MM.1S (cell line): ENCODE results near the gene HP.
"Not testable (repeated sequence)": the region's sequence is repeated elsewhere in the genome, so short reads cannot be mapped to it uniquely, and the experiment has no call there.

Source experiments
- DNase-seq: peaks from one replicate; pipeline ENCODE4 v3.0.0-alpha.2; 2015
- H2AFZ ChIP-seq: fragments of 300-600 bp; sonication (generic); 2 replicates; pipeline ENCODE4 v1.6.0; 2016; ENCODE audit warnings: antibody characterized with exemption, low read length
- H3F3A ChIP-seq: fragments of 300-600 bp; sonication (generic); 2 replicates; pipeline ENCODE4 v1.6.1; 2016; ENCODE audit warnings: mild to moderate bottlenecking, antibody characterized with exemption, low read length, moderate library complexity, mixed read lengths; ENCODE audit not compliant: insufficient read depth
- H3K27ac ChIP-seq: fragments of 300-600 bp; sonication (generic); 2 replicates; pipeline ENCODE4 v1.5.1; 2016; ENCODE audit warnings: mild to moderate bottlenecking, low read length
- H3K27me3 ChIP-seq: fragments of 300-600 bp; sonication (generic); replicated peaks from 2 replicates; pipeline ENCODE4 v1.6.0; 2016; ENCODE audit warnings: low read length; ENCODE audit not compliant: insufficient read depth
- H3K36me3 ChIP-seq: fragments of 300-600 bp; sonication (generic); replicated peaks from 2 replicates; pipeline ENCODE4 v1.6.1; 2016; ENCODE audit warnings: mild to moderate bottlenecking, low read length, mixed read lengths; ENCODE audit not compliant: insufficient read depth
- H3K4me1 ChIP-seq: fragments of 300-600 bp; sonication (generic); 2 replicates; pipeline ENCODE4 v1.6.1; 2016; ENCODE audit warnings: low read length, mixed read lengths
- H3K4me2 ChIP-seq: fragments of 300-600 bp; sonication (generic); 2 replicates; pipeline ENCODE4 v1.6.0; 2016; ENCODE audit warnings: low read depth, low read length
- H3K4me3 ChIP-seq: fragments of 300-600 bp; sonication (generic); 2 replicates; pipeline ENCODE4 v1.5.1; 2016; ENCODE audit warnings: low read length, mixed read lengths
- H3K79me2 ChIP-seq: fragments of 300-600 bp; sonication (generic); 2 replicates; pipeline ENCODE4 v1.6.1; 2016; ENCODE audit warnings: mixed run types, low read length, mixed read lengths
- H3K9ac ChIP-seq: fragments of 300-600 bp; sonication (generic); 2 replicates; pipeline ENCODE4 v1.6.1; 2016; ENCODE audit warnings: low read length, mixed read lengths
- H3K9me2 ChIP-seq: fragments of 300-600 bp; sonication (generic); replicated peaks from 2 replicates; pipeline ENCODE4 v1.6.1; 2016; ENCODE audit warnings: mild to moderate bottlenecking, low read length, mixed read lengths; ENCODE audit not compliant: insufficient read depth
- H3K9me3 ChIP-seq: fragments of 300-600 bp; sonication (generic); replicated peaks from 2 replicates; pipeline ENCODE4 v1.6.1; 2016; ENCODE audit warnings: mild to moderate bottlenecking, low read length, mixed read lengths; ENCODE audit not compliant: insufficient read depth
- H4K20me1 ChIP-seq: fragments of 300-600 bp; sonication (generic); 2 replicates; pipeline ENCODE4 v1.6.1; 2016; ENCODE audit warnings: mild to moderate bottlenecking, low read length, moderate library complexity, mixed read lengths; ENCODE audit not compliant: insufficient read depth
- EZH2 ChIP-seq: fragments of 300-600 bp; sonication (generic); optimal IDR thresholded peaks from 2 replicates; pipeline ENCODE3; 2017; ENCODE audit warnings: low read depth, mild to moderate bottlenecking, antibody characterized with exemption, low read length, mixed read lengths
- EZH2phosphoT487 ChIP-seq: fragments of 300-600 bp; sonication (generic); IDR thresholded peaks from 2 replicates; pipeline ENCODE4 v1.6.1; 2018; ENCODE audit warnings: antibody characterized with exemption, low read length
- TF ChIP-seq, protein P1 (sequence below): fragments of 300-600 bp; sonication (generic); IDR thresholded peaks from 2 replicates; pipeline ENCODE4 v1.5.1; 2016; ENCODE audit warnings: antibody characterized with exemption, low read length, mixed read lengths

HP gene

DNA sequence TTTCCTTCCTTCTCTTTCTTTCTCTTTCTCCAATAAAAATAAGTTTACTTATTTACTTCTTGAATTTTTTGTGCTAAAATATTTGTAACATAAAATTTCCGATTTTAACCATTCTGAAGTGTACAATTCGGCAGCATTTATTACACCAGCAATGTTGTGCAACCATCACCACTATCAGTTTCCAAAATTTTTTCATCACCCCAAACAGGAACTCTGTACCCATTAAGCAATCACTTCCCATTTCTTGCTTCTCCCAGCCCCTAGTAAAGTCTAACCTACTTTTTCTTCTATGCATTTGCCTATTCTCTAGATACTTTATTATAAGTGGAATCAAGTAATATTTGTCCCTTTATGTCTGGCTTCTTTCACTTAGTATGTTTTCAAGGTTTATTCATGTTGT is 2.5 kb upstream of the HP start:
- Histone ChIP-seq H3K9me2 (no peaks in the 10 kb centered on the region), H4K20me1 (no peaks in the 10 kb centered on the region), H3F3A (no peaks in the 10 kb centered on the region), H3K9ac (no peak overlapping the region), H3K36me3 (no peaks in the 10 kb centered on the region), H3K79me2 (no peaks in the 10 kb centered on the region), H2AFZ (no peak overlapping the region), H3K9me3 (no peaks in the 10 kb centered on the region), H3K27ac (no peak overlapping the region), H3K4me3 (no peak overlapping the region), H3K4me2 (no peak overlapping the region), H3K4me1 (no peaks in the 10 kb centered on the region), H3K27me3 (no peaks in the 10 kb centered on the region)
- DNase-seq, result no peak
- no peak for TF ChIP-seq EZH2phosphoT487
- TF ChIP-seq, protein P1, sequence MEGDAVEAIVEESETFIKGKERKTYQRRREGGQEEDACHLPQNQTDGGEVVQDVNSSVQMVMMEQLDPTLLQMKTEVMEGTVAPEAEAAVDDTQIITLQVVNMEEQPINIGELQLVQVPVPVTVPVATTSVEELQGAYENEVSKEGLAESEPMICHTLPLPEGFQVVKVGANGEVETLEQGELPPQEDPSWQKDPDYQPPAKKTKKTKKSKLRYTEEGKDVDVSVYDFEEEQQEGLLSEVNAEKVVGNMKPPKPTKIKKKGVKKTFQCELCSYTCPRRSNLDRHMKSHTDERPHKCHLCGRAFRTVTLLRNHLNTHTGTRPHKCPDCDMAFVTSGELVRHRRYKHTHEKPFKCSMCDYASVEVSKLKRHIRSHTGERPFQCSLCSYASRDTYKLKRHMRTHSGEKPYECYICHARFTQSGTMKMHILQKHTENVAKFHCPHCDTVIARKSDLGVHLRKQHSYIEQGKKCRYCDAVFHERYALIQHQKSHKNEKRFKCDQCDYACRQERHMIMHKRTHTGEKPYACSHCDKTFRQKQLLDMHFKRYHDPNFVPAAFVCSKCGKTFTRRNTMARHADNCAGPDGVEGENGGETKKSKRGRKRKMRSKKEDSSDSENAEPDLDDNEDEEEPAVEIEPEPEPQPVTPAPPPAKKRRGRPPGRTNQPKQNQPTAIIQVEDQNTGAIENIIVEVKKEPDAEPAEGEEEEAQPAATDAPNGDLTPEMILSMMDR, result no peak
- TF ChIP-seq EZH2, result no peak

DNA sequence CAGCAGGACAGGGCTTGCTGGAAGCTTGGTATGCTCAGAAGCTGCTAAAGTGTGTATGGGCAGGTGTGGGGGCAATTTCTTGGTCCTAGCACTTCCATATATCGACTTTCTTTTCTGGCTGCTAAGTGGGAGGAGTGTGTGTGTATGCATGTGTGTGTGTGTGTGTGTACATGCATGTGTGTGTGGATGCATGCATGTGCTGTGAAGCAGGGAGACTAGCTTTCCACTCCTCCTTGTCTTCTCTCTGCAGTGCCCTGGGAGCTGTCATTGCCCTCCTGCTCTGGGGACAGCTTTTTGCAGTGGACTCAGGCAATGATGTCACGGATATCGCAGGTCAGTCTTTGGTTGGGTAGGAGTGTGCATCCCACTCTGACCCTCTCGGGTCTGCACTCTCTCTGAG is 1.6 kb downstream of the HP start:
- Histone ChIP-seq H4K20me1 (no peaks in the 10 kb centered on the region), H3K27me3 (no peaks in the 10 kb centered on the region), H3K9ac (no peak overlapping the region), H3K4me3 (no peak overlapping the region), H2AFZ (no peak overlapping the region), H3K9me2 (no peaks in the 10 kb centered on the region), H3K4me2 (no peak overlapping the region), H3K36me3 (no peaks in the 10 kb centered on the region), H3F3A (no peaks in the 10 kb centered on the region), H3K79me2 (no peaks in the 10 kb centered on the region), H3K9me3 (no peaks in the 10 kb centered on the region), H3K4me1 (no peaks in the 10 kb centered on the region), H3K27ac (no peak overlapping the region)
- DNase-seq, result no peak
- TF ChIP-seq, protein P1, result no peak
- TF ChIP-seq EZH2phosphoT487 (no peak), EZH2 (no peak)

DNA sequence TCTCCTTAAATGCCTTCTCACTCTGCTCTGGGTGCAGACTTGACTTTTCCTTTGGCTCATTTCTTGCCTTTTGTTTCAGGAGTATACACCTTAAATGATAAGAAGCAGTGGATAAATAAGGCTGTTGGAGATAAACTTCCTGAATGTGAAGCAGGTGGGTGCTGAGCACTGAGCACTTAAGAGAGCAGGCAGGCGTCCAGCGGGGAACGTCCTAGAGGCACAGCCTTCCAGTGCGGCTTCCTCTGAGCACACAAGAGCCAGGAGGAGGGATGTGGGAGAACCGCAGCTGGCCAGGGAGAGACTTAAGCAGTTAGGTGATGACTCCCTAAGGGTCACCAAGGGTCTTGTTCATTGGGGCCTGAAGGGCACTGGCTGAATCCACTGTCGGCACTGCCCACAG is 3.0 kb downstream of the HP start:
- DNase-seq, H3K27me3 ChIP-seq, H2AFZ ChIP-seq, H3K4me2 ChIP-seq, H3K9ac ChIP-seq, H3K27ac ChIP-seq, H4K20me1 ChIP-seq, H3K9me2 ChIP-seq, H3K4me1 ChIP-seq, H3K4me3 ChIP-seq, H3K79me2 ChIP-seq, H3K36me3 ChIP-seq, H3F3A ChIP-seq, H3K9me3 ChIP-seq: not testable (repeated sequence)

- not testable (repeated sequence) for H3K9ac ChIP-seq, DNase-seq, H4K20me1 ChIP-seq, H3K27ac ChIP-seq, H3K4me2 ChIP-seq, H3K36me3 ChIP-seq, H3K79me2 ChIP-seq, H3K4me3 ChIP-seq, H3F3A ChIP-seq, H2AFZ ChIP-seq, H3K27me3 ChIP-seq, H3K9me3 ChIP-seq, H3K9me2 ChIP-seq, H3K4me1 ChIP-seq
Measured at GRCh38 chr16:72059060-72059459, 4.8 kb downstream of the HP start.
